B cell (primary cell): Measurements from ENCODE around the gene ANTXR1. TPM values are rescaled to one million over a fixed set of nuclear protein-coding genes. Genes with fewer than 3 reads are reported as not detected.

Experiments
- ATAC-seq: fragments of 200-7000 bp; cut with Tn5 transposase; one replicate; pipeline ENCODE4 v1.10.0; 2021; ENCODE audit warnings: low read depth, mild to moderate bottlenecking, moderate number of reproducible peaks, moderate library complexity
- CTCF ChIA-PET: fragments of 350-600 bp; sonication (Branson Sonifier 250); formaldehyde crosslinking; loops from one replicate; lab custom pipeline; 2021; ENCODE audit warnings: antibody characterized with exemption, inconsistent platforms; lab: Charles Lee
- POLR2A ChIA-PET: fragments of 350-600 bp; sonication (Branson Sonifier 250); formaldehyde crosslinking; loops from one replicate; lab custom pipeline; 2021; ENCODE audit warnings: antibody characterized with exemption; lab: Charles Lee
- DNase-seq: peaks from one replicate; pipeline ENCODE4 v3.0.0; 2013
- H2AFZ ChIP-seq: 2 replicates; pipeline ENCODE4 v1.6.1; 2012; ENCODE audit warnings: mild to moderate bottlenecking, low read depth, low read length; ENCODE audit not compliant: insufficient read depth, poor library complexity, severe bottlenecking
- H3K27ac ChIP-seq, 2 donors: 1 replicate in 1 of 2; 2 replicates in 1 of 2; pipeline ENCODE4 v1.5.1; 2012 to 2013; ENCODE audit warnings: low read length in 2 of 2, mild to moderate bottlenecking in 2 of 2, moderate library complexity in 1 of 2
- H3K27me3 ChIP-seq, 4 experiments: fragments of 200-600 bp in 1 of 4; sonication (generic) in 1 of 4; replicated peaks in 1 of 4; 1 replicate in 2 of 4; 2 replicates in 2 of 4; pipeline versions ENCODE4 v1.6.1 to v1.7.0; 2013 to 2016; ENCODE audit warnings: low read length in 3 of 4, mild to moderate bottlenecking in 2 of 4, mixed read lengths in 1 of 4, moderate library complexity in 1 of 4; ENCODE audit not compliant: insufficient read depth in 4 of 4, control insufficient read depth in 3 of 4; ENCODE audit errors: control extremely low read depth in 1 of 4
- H3K36me3 ChIP-seq, 2 experiments: replicated peaks in 1 of 2; 1 replicate in 1 of 2; 2 replicates in 1 of 2; pipeline versions ENCODE4 v1.6.1 to v1.7.1; 2013; ENCODE audit warnings: low read length in 1 of 2; ENCODE audit not compliant: insufficient read depth in 2 of 2, control insufficient read depth in 1 of 2; ENCODE audit errors: control extremely low read depth in 1 of 2, extremely low read depth in 1 of 2
- H3K4me1 ChIP-seq, 2 donors: fragments of 200-600 bp in 1 of 2; sonication (generic) in 1 of 2; 1 replicate in 1 of 2; 2 replicates in 1 of 2; pipeline versions ENCODE4 v1.5.1 to v1.6.1; 2013 to 2017; ENCODE audit warnings: low read length in 2 of 2; ENCODE audit not compliant: control insufficient read depth in 2 of 2, insufficient read depth in 2 of 2
- H3K4me2 ChIP-seq: replicated peaks from 2 replicates; pipeline ENCODE3; 2012; ENCODE audit warnings: mild to moderate bottlenecking, low read depth, low read length; ENCODE audit not compliant: poor library complexity, severe bottlenecking
- H3K4me3 ChIP-seq, 5 experiments: fragments of 200-600 bp in 1 of 5; sonication (generic) in 1 of 5; 1 replicate in 3 of 5; 2 replicates in 2 of 5; pipeline versions ENCODE4 v1.5.1 to v1.7.0; 2011 to 2016; ENCODE audit warnings: low read length in 4 of 5, mild to moderate bottlenecking in 4 of 5, low read depth in 2 of 5, control low read depth in 1 of 5, moderate library complexity in 1 of 5; ENCODE audit not compliant: insufficient read depth in 1 of 5; ENCODE audit errors: control extremely low read depth in 1 of 5, extremely low read depth in 1 of 5
- H3K79me2 ChIP-seq: fragments of 200-600 bp; sonication (generic); one replicate; pipeline ENCODE4 v1.6.0; 2016; ENCODE audit warnings: low read length; ENCODE audit not compliant: control insufficient read depth, insufficient read depth
- H3K9ac ChIP-seq: fragments of 200-600 bp; sonication (generic); 2 replicates; pipeline ENCODE4 v1.6.1; 2017; ENCODE audit warnings: mild to moderate bottlenecking, low read length, moderate library complexity
- H3K9me3 ChIP-seq, 3 donors: one replicate each; pipeline versions ENCODE4 v1.6.1 to v1.7.1; 2013; ENCODE audit warnings: low read length in 2 of 3; ENCODE audit not compliant: control insufficient read depth in 2 of 3, insufficient read depth in 1 of 3; ENCODE audit errors: control extremely low read depth in 1 of 3
- H4K20me1 ChIP-seq: 2 replicates; pipeline ENCODE4 v1.6.0; 2012; ENCODE audit warnings: mild to moderate bottlenecking, low read length; ENCODE audit not compliant: insufficient read depth, control insufficient read depth, poor library complexity, severe bottlenecking
- H3K27ac Mint-ChIP-seq: one replicate; pipeline ENCODE4 v1.8.0; 2021; ENCODE audit warnings: mixed read lengths
- H3K27me3 Mint-ChIP-seq: one replicate; pipeline ENCODE4 v1.8.0; 2021; ENCODE audit warnings: mixed read lengths
- H3K4me1 Mint-ChIP-seq: one replicate; pipeline ENCODE4 v1.8.0; 2021; ENCODE audit warnings: mixed read lengths
- H3K4me3 Mint-ChIP-seq: one replicate; pipeline ENCODE4 v1.8.0; 2021; ENCODE audit warnings: mixed read lengths
- H3K9me3 Mint-ChIP-seq: one replicate; pipeline ENCODE4 v1.8.0; 2022; ENCODE audit warnings: mixed read lengths; ENCODE audit not compliant: insufficient read depth
- EZH2 ChIP-seq: IDR thresholded peaks from 2 replicates; pipeline ENCODE4 v1.6.1; 2012; ENCODE audit warnings: borderline replicate concordance, low read depth, mild to moderate bottlenecking, moderate library complexity, low read length; ENCODE audit not compliant: insufficient read depth, poor library complexity, severe bottlenecking
- WGBS: methylation state at CpG from one replicate; pipeline ENCODE4 v1.1.5; 2013; ENCODE audit warnings: missing lambda C conversion rate; ENCODE audit not compliant: insufficient coverage; 5-methylcytosine and 5-hydroxymethylcytosine counted together
- intact Hi-C: fragments of 100-400 bp; cut with micrococcal nuclease; formaldehyde crosslinking; loops from one replicate; pipeline ENCODE4 v1.10.0; 2022
- polyA plus RNA-seq: library from polyadenylated mRNA; depleted of rRNA; stranded (reverse); fragments of >200 nt; gene quantifications from 2 replicates; pipeline ENCODE4 v1.2.3, GENCODE V29; 2012
- total RNA-seq, 2 donors: library from RNA; stranded (reverse); fragments of 120-200 nt in 1 of 2; gene quantifications; 1 replicate in 1 of 2; 2 replicates in 1 of 2; pipeline versions ENCODE4 v1.2.3 to v1.2.4, GENCODE V29; 2013 to 2022
- TF ChIP-seq, protein P1 (sequence below): fragments of 200-600 bp; IDR thresholded peaks from one replicate; pipeline ENCODE4 v1.8.0; 2022; ENCODE audit warnings: antibody characterized with exemption, mild to moderate bottlenecking

The ANTXR1 gene
- total and polyA plus RNA-seq, 2 donors (not counting 1 experiment from before 2014, with no cell fraction given): not detected

DNA sequence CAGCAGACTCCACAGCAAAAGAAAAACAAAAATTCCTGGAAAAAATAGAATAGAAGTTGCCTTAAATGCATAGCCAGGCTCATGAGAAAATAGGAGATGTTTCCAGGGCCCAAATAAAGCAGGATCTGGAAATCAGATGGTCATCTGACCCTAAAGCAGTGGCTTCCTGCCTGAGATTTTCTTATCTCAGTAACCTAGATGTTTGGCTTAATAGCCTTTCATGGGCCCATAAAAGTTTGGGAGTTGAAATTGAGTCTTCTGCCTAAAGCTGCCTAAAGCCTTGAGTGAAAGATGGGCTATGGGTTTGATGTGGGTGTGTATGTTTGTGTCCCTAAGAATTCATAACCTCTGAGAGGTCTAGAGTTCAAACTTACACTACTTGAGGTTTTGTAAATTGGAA lies 149.1 kb downstream of the ANTXR1 start:
- Histone ChIP-seq H4K20me1 (no peaks in the 10 kb centered on the region), H3K4me1 (peaks cover 2 to 10% of the 10 kb centered on the region in 2 donors), H3K36me3 (no peaks in the 10 kb centered on the region), H3K4me2 (no peak overlapping the region), H2AFZ (no peak overlapping the region), H3K4me3 (no peak overlapping the region), H3K9ac (no peak overlapping the region), H3K9me3 (no peaks in the 10 kb centered on the region), H3K27me3 (peaks cover 0 to under 1% (median 0%) of the 10 kb centered on the region in 4 experiments), H3K79me2 (no peaks in the 10 kb centered on the region), H3K27ac (no peak overlapping the region)
- Mint-ChIP-seq H3K27ac (no peak overlapping the region), H3K27me3 (peaks cover 12% of the 10 kb centered on the region), H3K4me1 (peaks cover 12% of the 10 kb centered on the region), H3K9me3 (no peaks in the 10 kb centered on the region), H3K4me3 (no peak overlapping the region)
- intact Hi-C loops: no loop called here
- CTCF ChIA-PET: interaction anchor here (0.6 kb wide), 1 partner anchor 141 kb away, joined by 3 read pairs; no protein-coding TSS in a partner anchor
- no peak for ATAC-seq
- no peak for DNase-seq
- TF ChIP-seq, protein P1, sequence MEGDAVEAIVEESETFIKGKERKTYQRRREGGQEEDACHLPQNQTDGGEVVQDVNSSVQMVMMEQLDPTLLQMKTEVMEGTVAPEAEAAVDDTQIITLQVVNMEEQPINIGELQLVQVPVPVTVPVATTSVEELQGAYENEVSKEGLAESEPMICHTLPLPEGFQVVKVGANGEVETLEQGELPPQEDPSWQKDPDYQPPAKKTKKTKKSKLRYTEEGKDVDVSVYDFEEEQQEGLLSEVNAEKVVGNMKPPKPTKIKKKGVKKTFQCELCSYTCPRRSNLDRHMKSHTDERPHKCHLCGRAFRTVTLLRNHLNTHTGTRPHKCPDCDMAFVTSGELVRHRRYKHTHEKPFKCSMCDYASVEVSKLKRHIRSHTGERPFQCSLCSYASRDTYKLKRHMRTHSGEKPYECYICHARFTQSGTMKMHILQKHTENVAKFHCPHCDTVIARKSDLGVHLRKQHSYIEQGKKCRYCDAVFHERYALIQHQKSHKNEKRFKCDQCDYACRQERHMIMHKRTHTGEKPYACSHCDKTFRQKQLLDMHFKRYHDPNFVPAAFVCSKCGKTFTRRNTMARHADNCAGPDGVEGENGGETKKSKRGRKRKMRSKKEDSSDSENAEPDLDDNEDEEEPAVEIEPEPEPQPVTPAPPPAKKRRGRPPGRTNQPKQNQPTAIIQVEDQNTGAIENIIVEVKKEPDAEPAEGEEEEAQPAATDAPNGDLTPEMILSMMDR: no peak
- no peak for TF ChIP-seq EZH2
- POLR2A ChIA-PET: no interaction called here

DNA sequence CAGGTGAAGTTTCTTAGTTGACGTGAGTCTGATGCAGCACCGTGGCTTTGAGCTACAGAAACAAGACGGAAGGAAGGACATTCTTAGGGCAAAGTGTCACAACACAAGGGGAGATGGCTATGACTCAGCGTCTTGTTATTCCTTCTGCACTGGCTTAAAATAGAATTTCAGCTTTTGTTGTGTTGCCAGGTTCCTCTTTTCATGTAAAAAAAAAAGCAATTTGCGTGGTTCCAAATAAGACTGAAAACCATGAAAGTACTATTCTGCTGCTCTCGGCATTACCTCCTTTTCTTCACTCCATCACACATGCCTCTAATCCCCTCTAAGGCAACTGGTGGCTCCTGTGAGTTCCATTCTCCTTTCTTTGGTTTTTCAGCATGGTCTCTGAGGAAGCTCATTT lies 150.1 kb downstream of the ANTXR1 start:
- ATAC-seq (peak; percentile 70), DNase-seq (peak; percentile 8)
- H3K27ac ChIP-seq: no peak overlapping the region
- no peaks in the 10 kb centered on the region for H3K36me3 ChIP-seq
- H3K27me3 Mint-ChIP-seq: peaks cover 15% of the 10 kb centered on the region
- H3K27me3 ChIP-seq: peaks cover 0 to 2% (median 0%) of the 10 kb centered on the region in 4 experiments
- no peaks in the 10 kb centered on the region for H4K20me1 ChIP-seq
- CTCF ChIA-PET: no interaction called here
- no peaks in the 10 kb centered on the region for H3K9me3 Mint-ChIP-seq
- POLR2A ChIA-PET: interaction anchor here (0.7 kb wide), 1 partner anchor 85 kb away, joined by 3 read pairs; no protein-coding TSS in a partner anchor
- peak overlapping the region; percentile 20 for H3K4me3 Mint-ChIP-seq
- H3K9me3 ChIP-seq: no peaks in the 10 kb centered on the region
- no peaks in the 10 kb centered on the region for H3K79me2 ChIP-seq
- intact Hi-C loops: no loop called here
- peaks cover 12% of the 10 kb centered on the region for H3K4me1 Mint-ChIP-seq
- peak overlapping the region; percentile 24 for H3K4me2 ChIP-seq
- no peak overlapping the region for H3K9ac ChIP-seq
- TF ChIP-seq, protein P1: no peak
- no peak for TF ChIP-seq EZH2
- no peak overlapping the region for H3K4me3 ChIP-seq
- H2AFZ ChIP-seq: no peak overlapping the region
- 2% methylated on average over 6 of the region's 6 CpGs for WGBS
- H3K4me1 ChIP-seq: peaks cover 2 to 10% of the 10 kb centered on the region in 2 donors
- peak overlapping the region; percentile 46 for H3K27ac Mint-ChIP-seq
